ENCODE data around the gene DNAI1.

GRCh38 chr9:34513567-34514214 is 55.1 kb downstream of the DNAI1 start:
- TF ChIP-seq CTCF (IDR thresholded peaks at IDR 0.05; ENCODE audit: insufficient read depth, low read length, poor library complexity, severe bottlenecking) (no peak), EZH2phosphoT487 (conservative IDR thresholded peaks at IDR 0.05; ENCODE audit: low read length) (no peak)

Measured in SU-DHL-6 (cell line).